Measurements from ENCODE around the gene SENP1.
A peak's percentile ranks its signal among the peaks of the same experiment; 100 is the strongest.
"Not testable (repeated sequence)": the region's sequence is repeated elsewhere in the genome, so short reads cannot be mapped to it uniquely, and the experiment has no call there.

The SENP1 gene

GRCh38 chr12:48105867-48106680 is at the start of gene SENP1:
Gene SENP1 (minus strand): TSS chr12:48106079. CDS start chr12:48101472, 4,607 bp downstream.
- peaks cover 55% of the 10 kb centered on the region for H3K4me1 Mint-ChIP-seq
- H3K9me3 Mint-ChIP-seq = no peaks in the 10 kb centered on the region
- DNase-seq (peak; percentile 87 to 93), ATAC-seq (peak; percentile 91)
- H3K27ac Mint-ChIP-seq = peak within 1 kb of the TSS; percentile 98
- peak within 1 kb of the TSS; percentile 81 to 98 for H3K4me3 Mint-ChIP-seq
- no peaks in the 10 kb centered on the region for H3K27me3 Mint-ChIP-seq

GRCh38 chr12:48151103-48151771 is 45.4 kb upstream of the SENP1 start:
- DNase-seq (no peak), ATAC-seq (no peak)
- Mint-ChIP-seq H3K27ac (no peak overlapping the region), H3K4me3 (no peak overlapping the region), H3K27me3 (no peaks in the 10 kb centered on the region), H3K4me1 (peaks cover 28% of the 10 kb centered on the region), H3K9me3 (no peaks in the 10 kb centered on the region)

- no peaks in the 10 kb centered on the region for H3K27me3 Mint-ChIP-seq
- DNase-seq = no peak
- no peaks in the 10 kb centered on the region for H3K4me1 Mint-ChIP-seq
- H3K9me3 Mint-ChIP-seq = no peaks in the 10 kb centered on the region
- no peak for ATAC-seq
- no peak overlapping the region for H3K4me3 Mint-ChIP-seq
- H3K27ac Mint-ChIP-seq = no peak overlapping the region
Measured at GRCh38 chr12:48145981-48146380, 40.1 kb upstream of the SENP1 start.

GRCh38 chr12:48143898-48144297 is 38.0 kb upstream of the SENP1 start:
- H3K4me1 Mint-ChIP-seq = no peaks in the 10 kb centered on the region
- no peak overlapping the region for H3K4me3 Mint-ChIP-seq
- ATAC-seq (no peak), DNase-seq (no peak)
- H3K27ac Mint-ChIP-seq = peak overlapping the region in 1 of 2 donors; percentile 63
- H3K27me3 Mint-ChIP-seq = no peaks in the 10 kb centered on the region
- no peaks in the 10 kb centered on the region for H3K9me3 Mint-ChIP-seq

GRCh38 chr12:48142818-48143674 is 37.2 kb upstream of the SENP1 start:
- Mint-ChIP-seq H3K27ac (peak overlapping the region in 1 of 2 donors; percentile 22), H3K9me3 (no peaks in the 10 kb centered on the region), H3K27me3 (no peaks in the 10 kb centered on the region), H3K4me3 (no peak overlapping the region), H3K4me1 (no peaks in the 10 kb centered on the region)
- no peak for DNase-seq
- ATAC-seq = no peak

- DNase-seq (no peak), ATAC-seq (no peak)
- Mint-ChIP-seq H3K27ac (no peak overlapping the region), H3K27me3 (no peaks in the 10 kb centered on the region), H3K4me1 (no peaks in the 10 kb centered on the region), H3K4me3 (no peak overlapping the region), H3K9me3 (no peaks in the 10 kb centered on the region)
Measured at GRCh38 chr12:48135027-48135426, 29.1 kb upstream of the SENP1 start.

- no peak overlapping the region for H3K4me3 Mint-ChIP-seq
- no peaks in the 10 kb centered on the region for H3K27me3 Mint-ChIP-seq
- H3K4me1 Mint-ChIP-seq = no peaks in the 10 kb centered on the region
- peak overlapping the region in 1 of 2 donors; percentile 35 for H3K27ac Mint-ChIP-seq
- DNase-seq (no peak), ATAC-seq (no peak)
- no peaks in the 10 kb centered on the region for H3K9me3 Mint-ChIP-seq
Measured at GRCh38 chr12:48132826-48133225, 26.9 kb upstream of the SENP1 start.

GRCh38 chr12:48131517-48131916 is 25.6 kb upstream of the SENP1 start:
- Mint-ChIP-seq H3K4me3 (no peak overlapping the region), H3K4me1 (no peaks in the 10 kb centered on the region), H3K9me3 (no peaks in the 10 kb centered on the region), H3K27ac (no peak overlapping the region), H3K27me3 (no peaks in the 10 kb centered on the region)
- no peak for DNase-seq
- ATAC-seq = no peak

GRCh38 chr12:48129376-48129775 is 23.5 kb upstream of the SENP1 start:
- no peak for ATAC-seq
- Mint-ChIP-seq H3K9me3 (no peaks in the 10 kb centered on the region), H3K27me3 (no peaks in the 10 kb centered on the region), H3K4me3 (no peak overlapping the region), H3K27ac (no peak overlapping the region), H3K4me1 (no peaks in the 10 kb centered on the region)
- no peak for DNase-seq

- no peaks in the 10 kb centered on the region for H3K9me3 Mint-ChIP-seq
- ATAC-seq (no peak), DNase-seq (no peak)
- no peak overlapping the region for H3K27ac Mint-ChIP-seq
- no peaks in the 10 kb centered on the region for H3K4me1 Mint-ChIP-seq
- H3K4me3 Mint-ChIP-seq = no peak overlapping the region
- H3K27me3 Mint-ChIP-seq = no peaks in the 10 kb centered on the region
Measured at GRCh38 chr12:48128800-48129199, 22.9 kb upstream of the SENP1 start.

- no peaks in the 10 kb centered on the region for H3K9me3 Mint-ChIP-seq
Measured at GRCh38 chr12:48126953-48127630, 21.2 kb upstream of the SENP1 start.

GRCh38 chr12:48125985-48126384 is 20.1 kb upstream of the SENP1 start:
- H3K9me3 Mint-ChIP-seq = no peaks in the 10 kb centered on the region
- no peak for ATAC-seq
- H3K27ac Mint-ChIP-seq = no peak overlapping the region
- H3K27me3 Mint-ChIP-seq = no peaks in the 10 kb centered on the region
- no peaks in the 10 kb centered on the region for H3K4me1 Mint-ChIP-seq
- DNase-seq = no peak
- no peak overlapping the region for H3K4me3 Mint-ChIP-seq

More at GRCh38 chr12:48126953-48127630, 21.2 kb upstream of the SENP1 start:
- H3K27ac Mint-ChIP-seq = peak overlapping the region in 1 of 2 donors; percentile 66
- no peaks in the 10 kb centered on the region for H3K4me1 Mint-ChIP-seq
- DNase-seq (no peak), ATAC-seq (no peak)
- no peak overlapping the region for H3K4me3 Mint-ChIP-seq
- H3K27me3 Mint-ChIP-seq = no peaks in the 10 kb centered on the region

GRCh38 chr12:48125542-48125941 is 19.7 kb upstream of the SENP1 start:
- not testable (repeated sequence) for H3K4me1 Mint-ChIP-seq, ATAC-seq, H3K4me3 Mint-ChIP-seq, H3K27me3 Mint-ChIP-seq, H3K9me3 Mint-ChIP-seq, H3K27ac Mint-ChIP-seq, DNase-seq

GRCh38 chr12:48123169-48123568 is 17.3 kb upstream of the SENP1 start:
- H3K4me3 Mint-ChIP-seq = no peak overlapping the region
- no peak overlapping the region for H3K27ac Mint-ChIP-seq
- DNase-seq (no peak), ATAC-seq (no peak)
- no peaks in the 10 kb centered on the region for H3K9me3 Mint-ChIP-seq
- H3K27me3 Mint-ChIP-seq = no peaks in the 10 kb centered on the region
- peaks cover 18% of the 10 kb centered on the region for H3K4me1 Mint-ChIP-seq
